Epithelial cell of proximal tubule (primary cell): ENCODE data around the gene MAFB. TPM values are rescaled to one million over a fixed set of nuclear protein-coding genes. Genes with fewer than 3 reads are reported as not detected.
A peak's percentile ranks its signal among the peaks of the same experiment; 100 is the strongest.

ENCODE experiments used
- DNase-seq: peaks from one replicate; pipeline ENCODE4 v3.0.0-alpha.2; 2011; ENCODE audit warnings: low read depth
- H3K4me3 ChIP-seq: 2 replicates; pipeline ENCODE4 v1.5.1; 2011; ENCODE audit warnings: low read depth, mild to moderate bottlenecking, low read length
- total RNA-seq: library from RNA; depleted of rRNA; stranded (reverse); fragments of >200 nt; gene quantifications from 2 replicates; pipeline ENCODE4 v1.2.3, GENCODE V29; 2015
- TF ChIP-seq, protein P1 (sequence below): conservative IDR thresholded peaks from 2 replicates; pipeline ENCODE4 v1.5.1; 2012; ENCODE audit warnings: low read depth, mild to moderate bottlenecking, low read length

Gene MAFB
- total RNA-seq, 1 donor from 2014 or later = 0.12 TPM

DNA sequence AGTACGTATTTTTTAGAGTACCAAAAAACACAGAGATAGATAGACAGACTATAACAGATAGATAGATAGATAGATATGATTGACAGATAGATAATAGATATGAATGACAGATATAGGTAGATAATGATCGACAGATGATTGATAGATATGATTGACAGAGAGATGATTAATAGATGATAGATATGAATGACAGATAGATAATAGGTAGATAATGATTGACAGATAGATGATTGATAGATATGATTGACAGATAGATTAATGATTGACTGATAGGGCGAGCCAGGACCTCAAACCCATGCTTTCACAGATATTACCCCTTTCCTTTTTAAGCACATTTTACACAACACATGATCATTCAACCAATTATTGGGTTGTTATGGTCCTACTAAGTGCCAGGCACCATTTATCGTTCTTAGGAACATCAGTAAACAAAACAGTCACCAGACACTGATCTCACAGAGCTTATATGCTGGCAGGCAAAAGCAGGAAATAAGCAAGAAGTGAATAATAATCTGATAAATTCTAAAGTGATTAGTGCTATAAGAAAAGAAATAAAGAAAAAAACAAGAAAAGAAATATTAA lies 11.6 kb downstream of the MAFB start:
- H3K4me3 ChIP-seq = no peak overlapping the region
- TF ChIP-seq, protein P1, sequence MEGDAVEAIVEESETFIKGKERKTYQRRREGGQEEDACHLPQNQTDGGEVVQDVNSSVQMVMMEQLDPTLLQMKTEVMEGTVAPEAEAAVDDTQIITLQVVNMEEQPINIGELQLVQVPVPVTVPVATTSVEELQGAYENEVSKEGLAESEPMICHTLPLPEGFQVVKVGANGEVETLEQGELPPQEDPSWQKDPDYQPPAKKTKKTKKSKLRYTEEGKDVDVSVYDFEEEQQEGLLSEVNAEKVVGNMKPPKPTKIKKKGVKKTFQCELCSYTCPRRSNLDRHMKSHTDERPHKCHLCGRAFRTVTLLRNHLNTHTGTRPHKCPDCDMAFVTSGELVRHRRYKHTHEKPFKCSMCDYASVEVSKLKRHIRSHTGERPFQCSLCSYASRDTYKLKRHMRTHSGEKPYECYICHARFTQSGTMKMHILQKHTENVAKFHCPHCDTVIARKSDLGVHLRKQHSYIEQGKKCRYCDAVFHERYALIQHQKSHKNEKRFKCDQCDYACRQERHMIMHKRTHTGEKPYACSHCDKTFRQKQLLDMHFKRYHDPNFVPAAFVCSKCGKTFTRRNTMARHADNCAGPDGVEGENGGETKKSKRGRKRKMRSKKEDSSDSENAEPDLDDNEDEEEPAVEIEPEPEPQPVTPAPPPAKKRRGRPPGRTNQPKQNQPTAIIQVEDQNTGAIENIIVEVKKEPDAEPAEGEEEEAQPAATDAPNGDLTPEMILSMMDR = no peak
- DNase-seq = no peak

DNA sequence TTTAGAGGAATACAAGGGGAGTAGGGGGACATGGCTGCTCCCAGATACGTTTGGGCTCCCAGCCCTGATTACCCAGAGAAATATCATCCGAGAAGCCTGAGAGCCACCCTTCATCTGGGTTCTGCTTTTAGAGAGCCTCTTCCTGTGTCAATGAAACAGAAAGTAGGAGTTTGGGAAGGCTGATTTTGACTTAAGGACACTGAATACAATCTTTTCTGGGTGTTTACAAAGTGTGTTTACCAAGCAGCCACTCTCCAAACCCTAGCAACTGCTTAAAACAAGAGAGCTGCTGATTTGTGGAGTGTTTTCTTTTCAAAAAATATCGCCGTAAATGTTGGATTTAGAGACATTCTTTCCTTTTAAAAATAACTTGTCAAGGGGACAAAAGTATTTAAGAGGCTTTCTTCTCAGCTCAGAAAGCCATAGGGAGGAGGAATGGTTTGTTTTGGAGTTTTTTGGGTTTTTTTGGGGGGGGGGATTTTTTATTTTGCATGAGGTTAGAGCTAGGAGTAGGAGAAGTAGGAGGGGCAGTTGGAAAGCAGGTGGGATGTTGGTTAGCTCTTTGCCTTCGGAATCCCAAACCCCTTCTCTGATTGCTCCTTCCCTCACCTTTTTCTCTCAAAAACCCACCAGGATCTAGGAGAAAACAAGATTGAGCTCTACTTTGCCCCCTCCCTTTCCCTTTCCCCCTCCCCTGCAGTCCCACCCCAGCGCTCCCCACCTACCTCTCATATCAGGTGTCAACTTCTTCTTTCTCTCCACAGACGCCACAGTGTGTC lies 12.4 kb downstream of the MAFB start:
- H3K4me3 ChIP-seq = no peak overlapping the region
- DNase-seq = no peak

DNA sequence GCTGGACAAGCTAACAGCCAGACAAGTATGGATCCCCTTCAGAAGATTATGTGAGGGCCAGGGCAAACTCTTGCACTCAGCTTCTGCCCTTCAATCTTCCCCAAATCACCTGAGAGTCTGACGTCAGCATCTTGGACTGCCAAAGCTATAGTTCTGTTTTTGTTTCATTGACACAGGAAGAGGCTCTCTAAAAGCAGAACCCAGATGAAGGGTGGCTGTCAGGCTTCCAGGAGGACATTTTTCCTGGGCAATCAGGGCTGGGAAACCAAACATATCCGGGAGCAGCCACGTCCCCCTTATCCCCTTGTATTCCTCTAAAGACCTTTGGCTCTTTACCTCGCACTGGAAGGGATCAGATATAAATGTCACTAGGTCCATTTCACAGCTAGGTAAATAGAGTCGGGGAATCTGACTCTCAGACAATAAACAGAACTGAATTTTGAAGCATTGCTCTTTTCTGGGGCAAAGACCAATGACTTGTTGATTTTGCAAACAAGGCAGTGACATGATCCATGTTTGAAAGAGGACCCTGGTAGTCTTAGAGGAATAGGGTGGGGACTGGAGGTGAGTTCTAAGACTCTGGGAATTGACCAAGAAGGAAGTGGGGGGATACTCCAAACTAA lies 13.3 kb downstream of the MAFB start:
- TF ChIP-seq, protein P1 = no peak
- no peak overlapping the region for H3K4me3 ChIP-seq
- DNase-seq = no peak

More for the DNA sequence above, 12.4 kb downstream of the MAFB start:
- TF ChIP-seq, protein P1 = no peak

DNA sequence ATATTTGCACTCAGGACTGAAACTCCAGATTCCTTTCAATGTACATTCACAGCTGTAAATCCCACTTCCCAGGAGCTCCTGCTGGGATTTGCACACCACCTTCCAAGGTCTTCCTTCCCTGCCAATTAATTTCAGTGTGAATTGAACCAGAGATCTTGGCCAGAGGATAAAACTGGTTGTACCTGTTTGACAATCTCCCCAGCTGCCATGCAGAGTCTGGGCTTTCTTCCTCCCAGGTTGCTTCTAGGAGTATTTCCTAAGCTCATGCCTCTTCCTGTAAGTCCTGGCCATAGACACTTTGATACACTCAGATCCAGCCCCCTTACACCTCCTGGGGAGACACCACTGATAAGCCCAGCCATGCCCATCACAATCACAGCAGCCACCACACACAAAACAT lies 15.6 kb downstream of the MAFB start:
- no peak for DNase-seq
- H3K4me3 ChIP-seq = no peak overlapping the region
- TF ChIP-seq, protein P1 = no peak

DNA sequence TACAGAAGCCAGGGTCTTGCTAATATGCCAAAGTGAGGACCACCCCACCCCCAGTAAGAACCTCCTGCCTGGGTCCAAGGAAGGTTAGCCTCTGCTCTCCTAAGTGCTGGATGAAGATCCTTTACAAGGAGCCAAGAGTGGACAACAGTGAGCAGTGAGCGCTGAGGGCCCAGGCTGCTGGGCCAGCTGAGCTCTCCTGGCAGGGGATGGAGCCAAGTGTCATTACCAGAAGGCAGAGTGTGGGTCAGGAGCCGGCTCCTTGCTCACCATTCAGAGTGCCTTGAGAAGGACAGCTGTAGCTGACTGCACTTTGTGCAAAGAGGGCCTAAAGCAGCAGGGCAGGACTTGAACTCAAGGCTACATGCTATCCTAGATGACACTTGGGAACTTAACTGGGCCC lies 16.9 kb downstream of the MAFB start:
- DNase-seq = no peak
- TF ChIP-seq, protein P1 = no peak
- no peak overlapping the region for H3K4me3 ChIP-seq

DNA sequence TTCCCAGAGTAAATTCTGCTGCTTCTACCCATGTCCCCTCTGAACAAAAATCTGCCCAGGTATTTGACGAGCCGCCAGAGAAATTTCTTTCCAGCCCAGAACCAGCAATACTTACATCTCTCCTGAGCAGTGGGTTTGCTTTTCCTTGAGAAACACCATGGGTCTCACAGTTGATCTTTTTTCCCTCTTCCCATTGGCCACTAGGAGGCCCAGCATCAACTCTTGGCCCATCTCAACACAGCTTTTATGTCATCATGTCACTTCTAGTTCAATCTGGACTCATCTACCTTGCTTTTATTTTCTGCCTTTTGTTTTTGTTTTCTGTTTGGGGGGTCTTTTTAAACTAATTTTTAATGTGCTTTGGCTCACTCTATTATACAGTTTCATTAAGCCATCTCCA lies 18.8 kb downstream of the MAFB start:
- TF ChIP-seq, protein P1 = peak; percentile 11
- no peak overlapping the region for H3K4me3 ChIP-seq
- no peak for DNase-seq

DNA sequence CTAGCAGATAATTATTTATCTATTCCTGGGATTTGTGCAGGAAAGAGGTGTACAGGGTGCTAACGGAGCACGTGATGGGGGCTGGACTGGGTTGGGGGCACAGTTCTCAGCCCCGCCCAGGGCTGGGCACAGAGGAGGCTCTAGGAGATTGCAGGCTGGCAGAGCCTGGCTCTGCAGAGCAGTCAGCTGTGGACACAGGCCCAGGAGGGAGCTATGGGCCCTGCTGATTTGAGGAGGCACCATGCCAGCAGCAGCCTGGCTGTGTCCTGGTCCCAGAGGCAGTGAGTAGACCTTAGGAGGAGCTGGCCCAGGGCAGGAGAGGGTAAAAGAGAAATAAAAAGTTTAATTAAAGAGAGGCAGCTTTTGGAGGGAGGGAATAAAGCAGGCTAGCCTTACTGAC lies 19.3 kb downstream of the MAFB start:
- TF ChIP-seq, protein P1 = no peak
- H3K4me3 ChIP-seq = no peak overlapping the region
- no peak for DNase-seq
